GM19438 (cell line): ENCODE measurements around the gene DBF4B.

Source experiments
- ATAC-seq: cut with Tn5 transposase; IDR thresholded peaks from one replicate; pipeline ENCODE4 v1.9.1; 2021; ENCODE audit warnings: low read depth; ENCODE audit not compliant: unreplicated experiment

The DBF4B gene

GRCh38 chr17:44775136-44775837, 66.8 kb downstream of the DBF4B start:
- peak; percentile 73 for ATAC-seq

GRCh38 chr17:44775838-44776621, 67.6 kb downstream of the DBF4B start:
- ATAC-seq, result no peak

- no peak for ATAC-seq
These were observed 68.3 kb downstream of the DBF4B start for GRCh38 chr17:44776628-44777393.

GRCh38 chr17:44777394-44778348, 69.2 kb downstream of the DBF4B start:
- ATAC-seq, result no peak

DNA sequence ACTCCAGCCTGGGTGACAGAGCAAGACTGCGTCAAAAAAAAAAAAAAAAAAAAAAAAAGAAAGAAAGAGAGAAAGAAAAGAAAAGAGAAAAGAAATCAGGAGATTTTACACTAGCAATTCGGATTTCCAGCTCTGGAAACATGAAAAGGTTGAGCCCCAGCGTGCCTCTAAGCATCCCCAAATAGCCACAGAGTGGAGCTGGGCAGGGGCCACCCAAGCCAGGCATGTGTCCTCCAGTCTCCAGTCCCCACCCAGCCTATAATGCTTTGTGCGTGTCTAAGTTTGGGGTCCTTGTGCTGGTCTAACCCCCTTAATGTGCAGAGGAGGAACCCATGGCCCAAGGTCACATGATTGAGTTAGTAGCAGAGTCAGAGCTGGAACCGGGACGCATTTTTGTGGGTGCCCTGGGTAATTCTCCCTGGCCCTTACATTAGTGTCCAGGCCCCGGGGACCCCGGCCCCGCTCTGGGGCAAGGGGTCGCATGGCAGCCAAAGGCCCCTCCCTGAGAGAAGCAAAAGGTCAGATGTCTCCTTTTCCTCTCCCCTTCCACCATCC, 70.3 kb downstream of the DBF4B start:
- no peak for ATAC-seq

DNA sequence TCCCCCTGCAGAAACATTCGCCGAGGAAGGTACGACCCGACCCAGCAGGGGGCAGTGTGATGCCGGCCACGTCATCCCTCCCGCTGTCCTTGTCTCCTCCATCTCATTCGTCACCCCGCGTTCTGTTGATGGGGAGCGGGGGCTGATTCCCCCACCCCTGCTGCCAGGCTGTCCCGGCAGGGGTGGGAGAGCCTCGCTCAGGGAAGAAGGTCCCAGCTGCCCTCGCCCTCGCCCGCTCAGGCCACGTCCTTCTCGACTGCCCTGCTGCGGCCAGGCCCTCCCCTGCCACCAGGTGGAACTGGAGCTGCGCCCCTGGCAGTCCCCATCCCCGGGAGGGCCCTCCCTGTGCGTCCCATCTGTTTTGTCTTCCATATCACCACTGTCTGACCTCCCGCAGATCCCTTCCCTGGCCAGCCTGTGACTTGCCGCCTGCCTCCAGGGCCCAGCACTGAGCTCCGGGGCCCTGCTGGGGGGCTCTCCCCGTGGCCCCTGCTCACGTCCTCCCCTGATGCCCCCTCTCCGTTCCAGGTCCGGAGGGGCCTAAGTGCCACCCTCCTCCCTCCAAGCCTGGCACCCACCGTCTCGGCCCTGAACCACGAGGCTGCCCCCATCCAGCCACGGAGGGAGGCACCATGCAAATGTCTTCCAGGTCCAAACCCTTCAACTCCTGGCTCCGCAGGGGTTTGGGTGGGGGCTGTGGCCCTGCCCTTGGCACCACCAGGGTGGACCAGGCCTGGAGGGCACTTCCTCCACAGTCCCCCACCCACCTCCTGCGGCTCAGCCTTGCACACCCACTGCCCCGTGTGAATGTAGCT, 71.0 kb downstream of the DBF4B start:
- no peak for ATAC-seq

DNA sequence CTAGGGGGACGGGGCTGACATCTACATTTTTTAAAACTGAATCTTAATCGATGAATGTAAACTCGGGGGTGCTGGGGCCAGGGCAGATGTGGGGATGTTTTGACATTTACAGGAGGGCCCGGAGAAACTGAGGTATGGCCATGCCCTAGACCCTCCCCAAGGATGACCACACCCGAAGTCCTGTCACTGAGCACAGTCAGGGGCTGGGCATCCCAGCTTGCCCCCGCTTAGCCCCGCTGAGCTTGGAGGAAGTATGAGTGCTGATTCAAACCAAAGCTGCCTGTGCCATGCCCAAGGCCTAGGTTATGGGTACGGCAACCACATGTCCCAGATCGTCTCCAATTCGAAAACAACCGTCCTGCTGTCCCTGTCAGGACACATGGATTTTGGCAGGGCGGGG, 71.7 kb downstream of the DBF4B start:
- ATAC-seq, result no peak

DNA sequence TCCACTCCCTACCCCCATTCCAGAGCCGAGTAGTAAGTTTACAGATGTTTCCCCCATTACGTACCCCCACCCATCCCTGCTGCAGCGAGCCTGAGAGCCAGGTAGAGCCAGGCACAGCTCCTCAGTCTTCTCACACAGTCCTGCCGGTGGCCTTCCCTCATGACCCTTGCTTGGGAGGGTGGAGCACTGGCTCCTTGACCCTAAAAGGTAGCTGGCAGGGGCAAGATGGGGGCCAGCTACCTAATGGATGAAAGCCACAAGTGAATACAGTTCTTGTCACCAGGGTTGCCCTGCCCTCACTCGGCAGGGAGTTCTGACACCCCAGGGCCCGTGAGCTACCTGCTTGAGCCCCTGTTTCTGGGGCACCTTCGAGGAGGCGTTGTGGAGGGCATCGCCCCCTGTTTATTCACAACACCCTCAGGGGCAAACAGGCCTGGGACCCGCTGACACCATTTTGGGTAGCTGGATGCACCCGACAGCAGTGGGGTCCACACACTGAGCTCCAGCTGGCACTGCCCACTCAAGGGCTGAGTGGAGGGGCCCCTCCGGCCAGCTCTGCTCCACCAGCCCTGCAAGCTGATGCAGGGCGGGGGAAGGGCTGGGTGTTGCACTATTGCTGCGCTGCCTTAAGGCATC, 72.5 kb downstream of the DBF4B start:
- no peak for ATAC-seq

- no peak for ATAC-seq
These were observed 73.3 kb downstream of the DBF4B start for GRCh38 chr17:44781551-44782325.

GRCh38 chr17:44782326-44782850, 73.9 kb downstream of the DBF4B start:
- no peak for ATAC-seq

DNA sequence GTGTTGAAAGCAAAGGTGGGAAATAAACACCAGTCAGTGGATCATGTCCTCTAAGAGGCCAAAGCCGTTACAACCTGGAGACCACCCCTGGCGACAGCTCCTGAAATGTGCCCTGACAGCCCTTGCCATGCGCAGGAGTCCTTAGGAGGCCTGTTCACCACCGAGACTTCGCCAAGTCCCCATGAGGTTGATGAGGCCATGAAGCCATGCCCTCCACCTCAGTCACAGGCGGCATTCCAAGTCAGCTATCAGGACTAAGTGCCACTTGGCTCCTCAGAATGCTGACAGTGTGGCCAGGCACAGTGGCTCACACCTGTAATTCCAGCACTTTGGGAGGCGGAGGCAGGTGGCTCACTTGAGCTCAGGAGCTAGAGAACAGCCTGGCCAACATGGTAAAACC, 77.5 kb downstream of the DBF4B start:
- ATAC-seq, result no peak

- no peak for ATAC-seq
These were observed 78.2 kb downstream of the DBF4B start for GRCh38 chr17:44786551-44787081.

DNA sequence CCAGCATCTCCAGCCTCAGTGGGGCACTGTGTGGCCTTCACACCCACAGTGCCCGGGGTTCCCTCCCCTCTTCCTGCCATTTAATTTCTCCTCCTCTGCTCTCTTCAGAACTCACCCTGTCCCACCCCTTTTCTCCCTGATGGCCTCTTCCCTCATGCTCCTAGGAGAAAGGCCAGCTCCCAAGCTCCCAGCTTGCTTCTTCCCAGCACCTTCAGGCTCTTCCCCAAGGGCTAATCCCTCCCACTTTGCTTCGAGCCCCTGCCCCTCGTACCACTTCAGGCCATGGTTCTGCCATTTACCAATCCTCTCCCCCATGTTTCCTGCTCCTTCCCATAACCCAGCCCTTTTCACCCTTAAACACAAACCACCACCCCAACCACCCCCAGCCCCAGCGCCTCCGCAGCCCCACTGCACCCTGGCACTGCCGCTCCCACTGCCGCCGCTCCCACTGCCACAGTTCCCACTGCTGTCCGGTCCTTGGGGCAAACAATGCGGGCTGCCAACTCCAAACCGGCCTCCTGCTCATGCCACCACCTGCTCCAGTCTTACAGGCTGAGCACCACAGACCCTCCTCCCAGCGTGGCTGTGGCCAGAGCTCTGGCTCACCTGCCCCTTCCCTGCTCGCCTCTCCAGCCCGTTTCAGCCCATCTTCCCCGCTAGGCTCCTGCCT, 78.9 kb downstream of the DBF4B start:
- no peak for ATAC-seq

DNA sequence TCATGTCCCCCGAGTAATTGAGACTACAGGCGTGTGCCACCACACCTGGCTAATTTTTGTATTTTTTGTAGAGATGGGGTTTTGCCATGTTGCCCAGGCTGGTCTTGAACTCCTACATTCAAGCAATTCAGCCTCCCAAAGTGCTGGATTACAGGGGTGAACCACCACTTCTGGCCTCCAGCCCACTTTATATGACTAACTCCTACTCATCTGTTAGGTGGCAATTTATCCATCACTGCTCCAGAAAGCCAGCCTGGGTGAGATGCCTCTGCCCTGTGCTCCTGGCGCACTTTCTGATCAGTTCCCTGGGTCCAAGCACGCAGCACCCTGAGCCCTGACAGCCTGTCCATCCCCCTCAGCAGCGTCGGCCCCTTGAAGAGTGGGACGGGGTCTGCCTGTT, 79.7 kb downstream of the DBF4B start:
- no peak for ATAC-seq

- no peak for ATAC-seq
These were observed 83.8 kb downstream of the DBF4B start for GRCh38 chr17:44792276-44792675.

DNA sequence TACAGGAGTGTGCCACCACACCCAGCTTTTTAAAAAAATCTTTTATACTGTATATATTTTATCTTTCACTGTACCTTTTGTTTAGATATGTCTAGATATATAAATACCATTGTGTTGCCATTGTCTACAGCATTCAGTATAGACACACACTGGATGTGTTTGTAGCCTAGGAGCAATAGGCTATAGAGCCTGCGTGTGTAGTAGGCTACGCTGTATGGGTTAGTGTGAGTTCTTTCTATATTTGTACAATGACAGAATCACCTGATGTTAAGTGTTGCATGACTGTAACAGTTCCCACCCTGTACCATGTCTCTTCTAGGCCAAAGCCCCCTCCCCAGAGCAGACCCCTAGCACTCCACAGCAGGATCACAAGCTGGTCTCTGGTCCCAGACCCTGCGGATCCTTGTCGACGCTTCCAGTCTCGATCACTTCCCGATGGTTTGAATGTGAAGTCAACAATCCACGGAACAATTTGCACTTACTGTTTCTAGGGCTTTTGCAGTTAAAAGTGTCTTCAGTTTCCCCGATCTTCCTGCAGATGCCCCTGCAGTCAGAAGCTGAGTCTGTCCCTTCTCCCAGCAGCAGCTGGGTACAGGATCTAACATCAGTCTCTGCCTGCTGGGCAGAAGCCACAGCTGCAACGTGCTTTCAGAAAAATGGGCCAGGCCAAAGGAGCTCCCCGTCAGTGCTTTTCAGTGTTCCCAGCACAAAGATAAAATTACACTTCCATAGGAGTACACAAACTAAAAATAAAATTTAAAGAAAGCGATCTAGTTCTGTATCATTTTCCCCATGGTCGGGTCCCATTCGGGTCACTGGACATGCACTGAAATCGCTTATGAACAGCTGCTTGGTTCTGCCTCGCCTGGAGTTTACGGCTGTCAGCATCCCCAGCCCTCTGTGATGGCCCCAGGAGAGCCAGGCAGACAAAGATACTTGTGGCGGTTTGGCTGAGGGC, 85.7 kb downstream of the DBF4B start:
- ATAC-seq, result no peak
